Muscle of back (tissue), 13 donors: ENCODE measurements around the gene SNRNP35. TPM values are rescaled to one million over a fixed set of nuclear protein-coding genes. Genes with fewer than 3 reads are reported as not detected.
"Not testable (repeated sequence)": the region's sequence is repeated elsewhere in the genome, so short reads cannot be mapped to it uniquely, and the experiment has no call there.

ENCODE experiments used
- DNase-seq, 3 donors: peaks; one replicate each; pipeline versions ENCODE4 v3.0.0 to v3.0.0-alpha.2; 2013
- long read RNA-seq, 9 donors: transcript quantifications; one replicate each; lab custom pipeline, GENCODE V29; 2026
- polyA plus RNA-seq, 10 donors: library from polyadenylated mRNA; unstranded; fragments of 120-200 nt; gene quantifications; one replicate each; pipeline ENCODE4 v1.2.1, GENCODE V29; 2013; ENCODE audit not compliant: insufficient read length in 10 of 10

Gene SNRNP35
- polyA plus RNA-seq: 10 to 100 TPM; 24.5 to 30.6 (median 28.6) TPM
- long read RNA-seq, donor 1, transcript SNRNP35-203 (2 exons, 1,975 nt): major isoform, 11 of 14 reads
- long read RNA-seq, donor 1, partial matches to known transcripts: 0 of 14 reads
- long read RNA-seq, donor 1, other reads (novel, unspliced or antisense): 0 of 14 reads
- long read RNA-seq, donor 2, transcript SNRNP35-203 (2 exons, 1,975 nt): major isoform, 9 of 38 reads
- long read RNA-seq, donor 2, partial matches to known transcripts: 27 of 38 reads
- long read RNA-seq, donor 2, other reads (novel, unspliced or antisense): 0 of 38 reads
- long read RNA-seq, donor 3: 0 reads
- long read RNA-seq, donor 4, transcript SNRNP35-203 (2 exons, 1,975 nt): major isoform, 10 of 11 reads
- long read RNA-seq, donor 4, partial matches to known transcripts: 0 of 11 reads
- long read RNA-seq, donor 4, other reads (novel, unspliced or antisense): 0 of 11 reads
- long read RNA-seq, donor 5, transcript SNRNP35-203 (2 exons, 1,975 nt): major isoform, 11 of 15 reads
- long read RNA-seq, donor 5, partial matches to known transcripts: 0 of 15 reads
- long read RNA-seq, donor 5, other reads (novel, unspliced or antisense): 0 of 15 reads
- long read RNA-seq, donor 6, transcript SNRNP35-203 (2 exons, 1,975 nt): major isoform, 9 of 16 reads
- long read RNA-seq, donor 6, partial matches to known transcripts: 5 of 16 reads
- long read RNA-seq, donor 6, other reads (novel, unspliced or antisense): 0 of 16 reads
- long read RNA-seq, donor 7, transcript SNRNP35-203 (2 exons, 1,975 nt): major isoform, 5 of 21 reads
- long read RNA-seq, donor 7, partial matches to known transcripts: 6 of 21 reads
- long read RNA-seq, donor 7, other reads (novel, unspliced or antisense): 10 of 21 reads
- long read RNA-seq, donor 8, transcript SNRNP35-203 (2 exons, 1,975 nt): major isoform, 7 of 27 reads
- long read RNA-seq, donor 8, partial matches to known transcripts: 19 of 27 reads
- long read RNA-seq, donor 8, other reads (novel, unspliced or antisense): 0 of 27 reads
- long read RNA-seq, donor 9, partial matches to known transcripts: 0 of 1 reads
- long read RNA-seq, donor 9, other reads (novel, unspliced or antisense): 0 of 1 reads

GRCh38 chr12:123457980-123458779 lies at the start of gene SNRNP35:
Gene SNRNP35 (plus strand): TSS chr12:123458139. CDS start chr12:123465541, 7,402 bp downstream.
- DNase-seq: peak; percentile 86 to 97 (median 91)

- not testable (repeated sequence) for DNase-seq
Observed at GRCh38 chr12:123408619-123409018, 49.3 kb upstream of the SNRNP35 start.

GRCh38 chr12:123409284-123410040 lies 48.5 kb upstream of the SNRNP35 start:
- not testable (repeated sequence) for DNase-seq

GRCh38 chr12:123410041-123410412 lies 47.9 kb upstream of the SNRNP35 start:
- DNase-seq: no peak

- no peak for DNase-seq
Observed at GRCh38 chr12:123421314-123421713, 36.6 kb upstream of the SNRNP35 start.

GRCh38 chr12:123427036-123427769 lies 30.7 kb upstream of the SNRNP35 start:
- DNase-seq: no peak

- no peak for DNase-seq
Observed at GRCh38 chr12:123428591-123428990, 29.3 kb upstream of the SNRNP35 start.

GRCh38 chr12:123429101-123429500 lies 28.8 kb upstream of the SNRNP35 start:
- not testable (repeated sequence) for DNase-seq

GRCh38 chr12:123431951-123432817 lies 25.8 kb upstream of the SNRNP35 start:
- not testable (repeated sequence) for DNase-seq

GRCh38 chr12:123433615-123434014 lies 24.3 kb upstream of the SNRNP35 start:
- no peak for DNase-seq

- no peak for DNase-seq
Observed at GRCh38 chr12:123435636-123436016, 22.3 kb upstream of the SNRNP35 start.

GRCh38 chr12:123436017-123436964 lies 21.6 kb upstream of the SNRNP35 start, which contains the start of gene RILPL2:
Gene RILPL2 (minus strand): TSS chr12:123436684. CDS start chr12:123436420, 264 bp downstream.
- DNase-seq: peak; percentile 65 to 94 (median 88)

- DNase-seq: no peak
Observed at GRCh38 chr12:123441523-123442164, 16.3 kb upstream of the SNRNP35 start.

- DNase-seq: no peak
Observed at GRCh38 chr12:123442774-123443173, 15.2 kb upstream of the SNRNP35 start.

GRCh38 chr12:123444092-123445026 lies 13.6 kb upstream of the SNRNP35 start:
- DNase-seq: no peak
